Transverse colon (tissue), 4 donors: ENCODE data around the gene KCNN3.

Experiments
- EP300 ChIP-seq: sonication (generic); formaldehyde crosslinking; IDR thresholded peaks from one replicate; pipeline ENCODE4 v1.6.1; 2017; ENCODE audit warnings: antibody characterized with exemption, low read depth
- POLR2A ChIP-seq: fragments of 450-650 bp; IDR thresholded peaks from one replicate; pipeline ENCODE4 v1.6.1; 2016; ENCODE audit warnings: antibody characterized with exemption, mild to moderate bottlenecking, moderate library complexity
- POLR2AphosphoS5 ChIP-seq, 3 donors: sonication (generic); formaldehyde crosslinking; IDR thresholded peaks; one replicate each; pipeline ENCODE4 v1.6.1; 2016; ENCODE audit warnings: antibody characterized with exemption in 3 of 3
- TF ChIP-seq, protein P1 (sequence below), 5 experiments: fragments of 200-600 bp in 3 of 5; fragments of 450-650 bp in 2 of 5; sonication (generic) in 3 of 5; IDR thresholded peaks; 1 replicate in 2 of 5; 2 replicates in 3 of 5; pipeline ENCODE4 v1.5.1; 2016 to 2017; ENCODE audit warnings: antibody characterized with exemption in 5 of 5, inconsistent platforms in 3 of 5, mild to moderate bottlenecking in 2 of 5, moderate library complexity in 1 of 5

DNA sequence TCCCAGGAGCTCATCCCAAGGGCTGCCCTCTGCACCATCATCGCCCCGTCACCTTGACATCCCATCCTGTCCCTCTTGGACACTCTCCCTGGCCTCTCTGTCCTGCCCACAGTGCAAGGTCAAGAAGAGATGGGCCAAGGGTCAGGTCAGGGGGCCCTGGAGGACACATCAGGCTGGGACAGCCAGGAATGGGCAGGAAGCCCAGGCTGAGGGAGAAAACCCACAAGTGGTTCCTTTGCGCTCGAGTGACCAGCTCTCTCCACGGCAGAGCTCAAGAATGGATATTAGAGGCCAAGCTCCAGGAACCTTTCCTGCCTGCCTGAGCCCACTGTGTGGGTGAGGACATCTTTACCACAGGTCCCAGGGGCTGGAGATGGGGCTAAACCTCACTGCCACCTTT lies 41.0 kb downstream of the KCNN3 start:
- TF ChIP-seq, protein P1, sequence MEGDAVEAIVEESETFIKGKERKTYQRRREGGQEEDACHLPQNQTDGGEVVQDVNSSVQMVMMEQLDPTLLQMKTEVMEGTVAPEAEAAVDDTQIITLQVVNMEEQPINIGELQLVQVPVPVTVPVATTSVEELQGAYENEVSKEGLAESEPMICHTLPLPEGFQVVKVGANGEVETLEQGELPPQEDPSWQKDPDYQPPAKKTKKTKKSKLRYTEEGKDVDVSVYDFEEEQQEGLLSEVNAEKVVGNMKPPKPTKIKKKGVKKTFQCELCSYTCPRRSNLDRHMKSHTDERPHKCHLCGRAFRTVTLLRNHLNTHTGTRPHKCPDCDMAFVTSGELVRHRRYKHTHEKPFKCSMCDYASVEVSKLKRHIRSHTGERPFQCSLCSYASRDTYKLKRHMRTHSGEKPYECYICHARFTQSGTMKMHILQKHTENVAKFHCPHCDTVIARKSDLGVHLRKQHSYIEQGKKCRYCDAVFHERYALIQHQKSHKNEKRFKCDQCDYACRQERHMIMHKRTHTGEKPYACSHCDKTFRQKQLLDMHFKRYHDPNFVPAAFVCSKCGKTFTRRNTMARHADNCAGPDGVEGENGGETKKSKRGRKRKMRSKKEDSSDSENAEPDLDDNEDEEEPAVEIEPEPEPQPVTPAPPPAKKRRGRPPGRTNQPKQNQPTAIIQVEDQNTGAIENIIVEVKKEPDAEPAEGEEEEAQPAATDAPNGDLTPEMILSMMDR (IDR thresholded peaks at IDR 0.05): no peak
- TF ChIP-seq POLR2AphosphoS5 (IDR thresholded peaks at IDR 0.05) (no peak), POLR2A (no peak), EP300 (no peak)
